ENCODE results near the gene ALX4. TPM values are rescaled to one million over a fixed set of nuclear protein-coding genes. Genes with fewer than 3 reads are reported as not detected.

ALX4 gene
- total RNA-seq, 2 donors from 2014 or later = not detected

GRCh38 chr11:44275241-44275640 is 34.7 kb downstream of the ALX4 start:
- DNase-seq (ENCODE audit: low spot score) (no peak), ATAC-seq (ENCODE audit: insufficient number of reproducible peaks, low FRiP score, low read depth) (no peak)
- H3K27ac ChIP-seq = no peak overlapping the region
- H3K4me3 ChIP-seq = no peak overlapping the region
- H3K4me1 ChIP-seq (ENCODE audit: control insufficient read depth in 1 of 2, low read depth in 2 of 2) = no peaks in the 10 kb centered on the region
- H3K36me3 ChIP-seq = no peaks in the 10 kb centered on the region
- no peak for TF ChIP-seq CTCF (IDR thresholded peaks at IDR 0.05)
- H3K9me3 ChIP-seq = no peaks in the 10 kb centered on the region
- no peaks in the 10 kb centered on the region for H3K27me3 ChIP-seq (replicated peaks; ENCODE audit: insufficient read depth)

GRCh38 chr11:44274404-44274803 is 35.5 kb downstream of the ALX4 start:
- DNase-seq (ENCODE audit: low spot score) = no peak
- ATAC-seq (ENCODE audit: insufficient number of reproducible peaks, low FRiP score, low read depth) = no peak
- H3K36me3 ChIP-seq = no peaks in the 10 kb centered on the region
- no peak for TF ChIP-seq CTCF (IDR thresholded peaks at IDR 0.05)
- no peaks in the 10 kb centered on the region for H3K27me3 ChIP-seq (replicated peaks; ENCODE audit: insufficient read depth)
- H3K27ac ChIP-seq = no peak overlapping the region
- no peaks in the 10 kb centered on the region for H3K4me1 ChIP-seq (ENCODE audit: control insufficient read depth in 1 of 2, low read depth in 2 of 2)
- no peaks in the 10 kb centered on the region for H3K9me3 ChIP-seq
- H3K4me3 ChIP-seq = no peak overlapping the region

GRCh38 chr11:44271286-44271685 is 38.7 kb downstream of the ALX4 start:
- H3K36me3 ChIP-seq = no peaks in the 10 kb centered on the region
- no peak overlapping the region for H3K27ac ChIP-seq
- no peak for ATAC-seq (ENCODE audit: insufficient number of reproducible peaks, low FRiP score, low read depth)
- no peaks in the 10 kb centered on the region for H3K9me3 ChIP-seq
- no peaks in the 10 kb centered on the region for H3K4me1 ChIP-seq (ENCODE audit: control insufficient read depth in 1 of 2, low read depth in 2 of 2)
- no peak overlapping the region for H3K4me3 ChIP-seq
- no peaks in the 10 kb centered on the region for H3K27me3 ChIP-seq (replicated peaks; ENCODE audit: insufficient read depth)
- no peak for TF ChIP-seq CTCF (IDR thresholded peaks at IDR 0.05)
- no peak for DNase-seq (ENCODE audit: low spot score)

- ATAC-seq (ENCODE audit: insufficient number of reproducible peaks, low FRiP score, low read depth) = no peak
- Histone ChIP-seq H3K27me3 (replicated peaks; ENCODE audit: insufficient read depth) (no peaks in the 10 kb centered on the region), H3K9me3 (no peaks in the 10 kb centered on the region), H3K4me3 (no peak overlapping the region), H3K4me1 (ENCODE audit: control insufficient read depth in 1 of 2, low read depth in 2 of 2) (no peaks in the 10 kb centered on the region), H3K27ac (no peak overlapping the region), H3K36me3 (no peaks in the 10 kb centered on the region)
- no peak for DNase-seq (ENCODE audit: low spot score)
- TF ChIP-seq CTCF (IDR thresholded peaks at IDR 0.05) = no peak
Observed at GRCh38 chr11:44270403-44271273, 39.3 kb downstream of the ALX4 start.

- DNase-seq (ENCODE audit: low spot score) (no peak), ATAC-seq (ENCODE audit: insufficient number of reproducible peaks, low FRiP score, low read depth) (no peak)
- H3K27me3 ChIP-seq (replicated peaks; ENCODE audit: insufficient read depth) = no peaks in the 10 kb centered on the region
- no peaks in the 10 kb centered on the region for H3K36me3 ChIP-seq
- no peaks in the 10 kb centered on the region for H3K9me3 ChIP-seq
- H3K4me1 ChIP-seq (ENCODE audit: control insufficient read depth in 1 of 2, low read depth in 2 of 2) = no peaks in the 10 kb centered on the region
- no peak for TF ChIP-seq CTCF (IDR thresholded peaks at IDR 0.05)
- H3K4me3 ChIP-seq = no peak overlapping the region
- no peak overlapping the region for H3K27ac ChIP-seq
Observed at GRCh38 chr11:44269369-44270351, 40.3 kb downstream of the ALX4 start.

All from thoracic aorta (tissue), 2 donors.